ENCODE measurements around the gene TBC1D22A. TPM values are rescaled to one million over a fixed set of nuclear protein-coding genes. Genes with fewer than 3 reads are reported as not detected.

The TBC1D22A gene
- polyA plus RNA-seq, 1 of the 3 experiments (the other 2 are of a cell fraction) = 16.5 TPM

- CTCF ChIA-PET = interaction anchor here (1.1 to 1.9 kb wide), 3 partner anchors 9 to 15 kb away, joined by 3 to 8 read pairs (median 5); no protein-coding TSS in a partner anchor
- Histone ChIP-seq H3K9ac (no peak overlapping the region), H3K9me3 (peaks cover 14% of the 10 kb centered on the region), H3K4me3 (ENCODE audit: low read depth in 2 of 2, low read length in 1 of 2) (no peak overlapping the region), H3K27me3 (ENCODE audit: insufficient read depth) (no peaks in the 10 kb centered on the region), H2AFZ (ENCODE audit: low read depth) (no peak overlapping the region), H3K4me2 (no peak overlapping the region), H3K27ac (ENCODE audit: low read depth in 2 of 2, low read length in 1 of 2) (no peak overlapping the region), H3K9me2 (no peaks in the 10 kb centered on the region), H3K36me3 (replicated peaks in 1 of 2; ENCODE audit: control insufficient read depth in 1 of 2, insufficient read depth in 2 of 2, low read length in 1 of 2) (peaks cover 0 to 8% of the 10 kb centered on the region in 2 experiments), H4K20me1 (ENCODE audit: insufficient read depth) (peaks cover 8% of the 10 kb centered on the region), H3K79me2 (ENCODE audit: insufficient read depth) (peaks cover 23% of the 10 kb centered on the region; the same call in 1 of the 2 replicates), H3F3A (replicated peaks; ENCODE audit: insufficient read depth) (peaks cover 35% of the 10 kb centered on the region), H3K4me1 (ENCODE audit: control insufficient read depth in 1 of 2, insufficient read depth in 2 of 2, low read depth in 1 of 2, low read length in 1 of 2) (peaks cover 32 to 37% of the 10 kb centered on the region in 2 experiments; a peak in 3 of 4 replicates)
- no peak for DNase-seq
- TF ChIP-seq RAD21 (IDR thresholded peaks at IDR 0.05; ENCODE audit: low read length) (0 out of 2 replicates have a peak, but pooled peaks have one; percentile 7), CTCF (IDR thresholded peaks at IDR 0.05) (0 out of 2 replicates have a peak, but pooled peaks have one; percentile 10), ELF1 (IDR thresholded peaks at IDR 0.05) (no peak)
- WGBS (ENCODE audit: low lambda C conversion rate) = 84% methylated on average over 3 of the region's 6 CpGs
- POLR2A ChIA-PET = no interaction called here
Observed at GRCh38 chr22:46833228-46833627, 70.8 kb downstream of the TBC1D22A start.

GRCh38 chr22:46834021-46834737 lies 71.7 kb downstream of the TBC1D22A start:
- H3K27ac ChIP-seq (ENCODE audit: low read depth in 2 of 2, low read length in 1 of 2) = no peak overlapping the region
- H3K36me3 ChIP-seq (replicated peaks in 1 of 2; ENCODE audit: control insufficient read depth in 1 of 2, insufficient read depth in 2 of 2, low read length in 1 of 2) = peaks cover 0 to 8% of the 10 kb centered on the region in 2 experiments
- H3K9me3 ChIP-seq = peaks cover 18% of the 10 kb centered on the region
- H2AFZ ChIP-seq (ENCODE audit: low read depth) = no peak overlapping the region
- POLR2A ChIA-PET = no interaction called here
- H3K9ac ChIP-seq = no peak overlapping the region
- 96% methylated on average over 1 of the region's 1 CpG for WGBS (ENCODE audit: low lambda C conversion rate)
- no peak overlapping the region; a peak in 1 of 4 replicates for H3K4me3 ChIP-seq (ENCODE audit: low read depth in 2 of 2, low read length in 1 of 2)
- H3K27me3 ChIP-seq (ENCODE audit: insufficient read depth) = no peaks in the 10 kb centered on the region
- DNase-seq = no peak
- H3K9me2 ChIP-seq = no peaks in the 10 kb centered on the region
- H3F3A ChIP-seq (replicated peaks; ENCODE audit: insufficient read depth) = peaks cover 26% of the 10 kb centered on the region
- peaks cover 23% of the 10 kb centered on the region; the same call in 1 of the 2 replicates for H3K79me2 ChIP-seq (ENCODE audit: insufficient read depth)
- peaks cover under 1% of the 10 kb centered on the region for H4K20me1 ChIP-seq (ENCODE audit: insufficient read depth)
- no peak for TF ChIP-seq TCF12 (IDR thresholded peaks at IDR 0.05)
- TF ChIP-seq IRF3 (IDR thresholded peaks at IDR 0.05; ENCODE audit: low read depth, low read length) = no peak
- TF ChIP-seq NRF1 (IDR thresholded peaks at IDR 0.05; ENCODE audit: low read depth, low read length) = no peak
- TF ChIP-seq PBX3 (IDR thresholded peaks at IDR 0.05) = no peak
- no peak for TF ChIP-seq RFX5 (IDR thresholded peaks at IDR 0.05; ENCODE audit: low read length)
- no peak for TF ChIP-seq EZH2phosphoT487 (IDR thresholded peaks at IDR 0.05; ENCODE audit: borderline replicate concordance, low read depth)
- TF ChIP-seq GABPA (IDR thresholded peaks at IDR 0.05; ENCODE audit: low read depth) = no peak
- no peak for TF ChIP-seq CTCF (IDR thresholded peaks at IDR 0.05)
- no peak for TF ChIP-seq USF1 (IDR thresholded peaks at IDR 0.05; ENCODE audit: borderline replicate concordance, low read depth)
- TF ChIP-seq ELF1 (IDR thresholded peaks at IDR 0.05) = no peak
- no peak for TF ChIP-seq TAF1 (IDR thresholded peaks at IDR 0.05; ENCODE audit: borderline replicate concordance, low read depth, low read length)
- TF ChIP-seq RXRA (IDR thresholded peaks at IDR 0.05; ENCODE audit: borderline replicate concordance, low read depth) = no peak
- no peak for TF ChIP-seq FOXJ3 (CRISPR knock-in tag; IDR thresholded peaks at IDR 0.05)
- no peak for TF ChIP-seq CHD2 (IDR thresholded peaks at IDR 0.05; ENCODE audit: low read length, partially characterized antibody)
- TF ChIP-seq SIN3A (IDR thresholded peaks at IDR 0.05; ENCODE audit: borderline replicate concordance, low read depth, low read length) = no peak
- no peak for TF ChIP-seq EP300 (IDR thresholded peaks at IDR 0.05; ENCODE audit: borderline replicate concordance in 1 of 2, low read depth in 1 of 2, low read length in 1 of 2)
- peaks cover 22 to 27% of the 10 kb centered on the region in 2 experiments; a peak in 3 of 4 replicates for H3K4me1 ChIP-seq (ENCODE audit: control insufficient read depth in 1 of 2, insufficient read depth in 2 of 2, low read depth in 1 of 2, low read length in 1 of 2)
- H3K4me2 ChIP-seq = no peak overlapping the region
- CTCF ChIA-PET = interaction anchor here (1.2 to 1.5 kb wide), 2 partner anchors 8 to 35 kb away, joined by 4 to 5 read pairs; no protein-coding TSS in a partner anchor
